Osteoblast (primary cell): ENCODE results near the gene NTRK2. TPM values are rescaled to one million over a fixed set of nuclear protein-coding genes. Genes with fewer than 3 reads are reported as not detected.

ENCODE experiments used
- DNase-seq: peaks from one replicate; pipeline ENCODE4 v3.0.0; 2011; ENCODE audit warnings: low spot score, mixed read lengths; ENCODE audit not compliant: insufficient read length; ENCODE audit errors: missing footprints
- H2AFZ ChIP-seq: 2 replicates; pipeline ENCODE4 v1.6.0; 2011; ENCODE audit warnings: mild to moderate bottlenecking, low read length
- H3K27ac ChIP-seq: 2 replicates; pipeline ENCODE4 v1.5.1; 2011; ENCODE audit warnings: mild to moderate bottlenecking, low read depth, low read length, moderate library complexity
- H3K27me3 ChIP-seq: 2 replicates; pipeline ENCODE4 v1.6.0; 2012; ENCODE audit warnings: mild to moderate bottlenecking, control low read depth, inconsistent platforms, low read length, moderate library complexity; ENCODE audit not compliant: insufficient read depth
- H3K36me3 ChIP-seq: 2 replicates; pipeline ENCODE4 v1.5.1; 2011; ENCODE audit warnings: mild to moderate bottlenecking, low read length, control low read depth, moderate library complexity; ENCODE audit not compliant: insufficient read depth
- H3K4me1 ChIP-seq: 2 replicates; pipeline ENCODE4 v1.5.1; 2011; ENCODE audit warnings: mild to moderate bottlenecking, low read length, control low read depth, moderate library complexity; ENCODE audit not compliant: insufficient read depth
- H3K4me2 ChIP-seq: 2 replicates; pipeline ENCODE4 v1.6.0; 2011; ENCODE audit warnings: mild to moderate bottlenecking, low read length; ENCODE audit not compliant: insufficient read depth
- H3K4me3 ChIP-seq: fragments of 200-600 bp; sonication (generic); 3 replicates; pipeline ENCODE4 v1.5.1; 2012; ENCODE audit warnings: mild to moderate bottlenecking, low read length, inconsistent platforms; ENCODE audit not compliant: insufficient read depth
- H3K79me2 ChIP-seq: 2 replicates; pipeline ENCODE4 v1.6.0; 2012; ENCODE audit warnings: mild to moderate bottlenecking, low read length, control low read depth, inconsistent platforms; ENCODE audit not compliant: insufficient read depth
- H3K9me3 ChIP-seq: 2 replicates; pipeline ENCODE4 v1.5.1; 2011; ENCODE audit warnings: low read depth, low read length, control low read depth
- H4K20me1 ChIP-seq: 2 replicates; pipeline ENCODE4 v1.6.0; 2012; ENCODE audit warnings: mild to moderate bottlenecking, low read length, control low read depth; ENCODE audit not compliant: insufficient read depth
- CTCF ChIP-seq: IDR thresholded peaks from 2 replicates; pipeline ENCODE4 v1.5.1; 2011; ENCODE audit warnings: mild to moderate bottlenecking, low read depth, low read length, moderate library complexity; ENCODE audit errors: extremely low read depth
- total RNA-seq: library from RNA; depleted of rRNA; stranded (reverse); fragments of >200 nt; gene quantifications from 2 replicates; pipeline ENCODE4 v1.2.3, GENCODE V29; 2012

Gene NTRK2
- total RNA-seq, 1 donor: 3.3 TPM

DNA sequence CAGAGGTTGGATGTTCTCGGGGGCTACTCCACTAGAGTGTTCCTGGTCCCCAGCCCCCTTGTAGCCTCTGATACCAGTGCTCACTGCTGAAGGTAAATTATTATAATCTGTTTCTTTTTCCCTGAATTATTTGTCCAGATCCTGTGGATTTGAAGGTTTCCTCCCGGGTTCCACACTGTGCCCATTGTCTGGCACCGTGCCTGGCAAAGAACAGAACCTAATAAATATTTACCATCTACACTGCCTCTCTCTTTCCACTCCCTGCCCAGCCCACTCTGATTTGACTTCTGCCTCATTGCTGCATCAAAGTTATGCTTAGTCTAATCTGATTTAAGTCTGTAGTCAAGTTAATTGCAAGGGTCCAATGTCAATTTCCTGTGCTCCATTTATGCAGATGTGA is 322.9 kb downstream of the NTRK2 start:
- Histone ChIP-seq H3K36me3 (no peaks in the 10 kb centered on the region), H3K4me2 (no peak overlapping the region), H3K27me3 (no peaks in the 10 kb centered on the region), H3K9me3 (no peaks in the 10 kb centered on the region), H3K27ac (no peak overlapping the region), H3K79me2 (no peaks in the 10 kb centered on the region), H4K20me1 (no peaks in the 10 kb centered on the region), H3K4me1 (no peaks in the 10 kb centered on the region), H2AFZ (no peak overlapping the region), H3K4me3 (no peak overlapping the region)
- DNase-seq: no peak
- TF ChIP-seq CTCF: no peak

DNA sequence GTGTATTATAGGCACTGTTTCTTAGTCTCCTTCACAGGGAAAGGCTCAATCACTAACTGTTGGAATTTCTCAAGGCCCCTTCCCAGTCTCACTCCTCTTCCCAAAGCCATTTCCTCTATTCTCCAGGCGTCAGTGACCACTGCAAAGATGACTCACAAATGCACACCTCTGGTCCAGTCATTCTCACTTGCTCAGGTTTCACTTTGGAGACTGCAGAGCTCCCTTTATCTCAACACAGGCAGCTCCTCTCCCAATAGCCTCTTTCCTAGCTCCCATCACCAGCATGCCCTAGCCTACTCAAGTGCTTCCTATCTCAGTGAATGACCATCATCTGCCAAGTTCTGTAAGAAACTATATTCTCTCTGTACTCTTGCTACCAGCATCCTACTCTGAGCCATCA is 323.6 kb downstream of the NTRK2 start:
- H4K20me1 ChIP-seq: no peaks in the 10 kb centered on the region

DNA sequence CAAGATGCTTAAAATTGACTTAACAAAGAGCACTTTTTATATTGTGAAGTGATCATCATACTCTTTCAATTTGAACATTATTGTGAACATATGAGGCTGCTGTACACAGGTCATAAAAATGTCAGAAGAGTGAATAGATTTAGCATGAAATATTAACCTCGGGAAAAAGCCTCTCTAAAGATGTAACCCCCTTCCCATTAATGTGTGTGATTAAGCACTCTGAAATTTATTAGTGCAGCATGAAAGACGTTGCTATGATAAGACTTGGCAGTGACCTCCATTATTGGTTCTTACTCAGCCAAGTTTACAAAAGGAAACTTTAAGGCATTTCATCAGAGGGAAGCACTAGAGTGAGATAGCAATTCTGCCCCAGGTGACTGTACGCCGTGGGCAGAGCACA is 326.5 kb downstream of the NTRK2 start:
- Histone ChIP-seq H3K4me2 (no peak overlapping the region), H2AFZ (no peak overlapping the region), H3K79me2 (no peaks in the 10 kb centered on the region), H3K27me3 (no peaks in the 10 kb centered on the region), H3K4me1 (no peaks in the 10 kb centered on the region), H3K27ac (no peak overlapping the region), H3K36me3 (no peaks in the 10 kb centered on the region), H3K9me3 (no peaks in the 10 kb centered on the region), H4K20me1 (no peaks in the 10 kb centered on the region), H3K4me3 (no peak overlapping the region)
- DNase-seq: no peak
- TF ChIP-seq CTCF: no peak

More for the DNA sequence above, 323.6 kb downstream of the NTRK2 start:
- Histone ChIP-seq H3K27me3 (no peaks in the 10 kb centered on the region), H3K4me1 (no peaks in the 10 kb centered on the region), H3K36me3 (no peaks in the 10 kb centered on the region), H3K4me2 (no peak overlapping the region), H3K4me3 (no peak overlapping the region), H3K79me2 (no peaks in the 10 kb centered on the region), H3K9me3 (no peaks in the 10 kb centered on the region), H2AFZ (no peak overlapping the region), H3K27ac (no peak overlapping the region)
- DNase-seq: no peak
- no peak for TF ChIP-seq CTCF

DNA sequence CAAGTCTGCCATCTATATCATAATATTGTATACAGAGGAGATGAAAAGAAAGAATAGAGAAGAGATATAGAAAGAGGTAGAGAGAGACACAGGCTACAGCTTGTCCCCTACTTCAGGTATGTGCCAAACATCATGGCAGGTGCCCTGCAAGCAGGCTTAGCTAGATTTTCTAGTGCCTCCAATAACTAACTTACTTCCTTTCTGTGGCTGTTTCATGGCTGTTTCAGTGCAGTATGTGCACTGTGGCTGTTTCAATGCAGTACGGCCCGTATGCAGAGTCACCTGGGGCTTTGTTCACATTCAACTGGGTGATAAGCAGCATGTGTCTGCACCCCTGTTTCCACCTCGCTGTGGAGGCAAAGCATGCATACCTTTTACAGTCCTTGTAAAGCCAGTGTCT is 327.2 kb downstream of the NTRK2 start:
- TF ChIP-seq CTCF: no peak
- no peaks in the 10 kb centered on the region for H3K36me3 ChIP-seq
- no peaks in the 10 kb centered on the region for H3K4me1 ChIP-seq
- no peaks in the 10 kb centered on the region for H3K27me3 ChIP-seq
- no peak for DNase-seq
- no peaks in the 10 kb centered on the region for H3K79me2 ChIP-seq
- H3K4me3 ChIP-seq: no peak overlapping the region
- H3K4me2 ChIP-seq: no peak overlapping the region
- H2AFZ ChIP-seq: no peak overlapping the region
- no peak overlapping the region for H3K27ac ChIP-seq
- H4K20me1 ChIP-seq: no peaks in the 10 kb centered on the region
- no peaks in the 10 kb centered on the region for H3K9me3 ChIP-seq
